Measurements from ENCODE around the gene ZNF385D. TPM values are rescaled to one million over a fixed set of nuclear protein-coding genes. Genes with fewer than 3 reads are reported as not detected.
"Not testable (repeated sequence)": the region's sequence is repeated elsewhere in the genome, so short reads cannot be mapped to it uniquely, and the experiment has no call there.

ZNF385D gene
- total RNA-seq, 8 experiments from 2014 or later = 3.9 to 9.6 (median 5.0) TPM

DNA sequence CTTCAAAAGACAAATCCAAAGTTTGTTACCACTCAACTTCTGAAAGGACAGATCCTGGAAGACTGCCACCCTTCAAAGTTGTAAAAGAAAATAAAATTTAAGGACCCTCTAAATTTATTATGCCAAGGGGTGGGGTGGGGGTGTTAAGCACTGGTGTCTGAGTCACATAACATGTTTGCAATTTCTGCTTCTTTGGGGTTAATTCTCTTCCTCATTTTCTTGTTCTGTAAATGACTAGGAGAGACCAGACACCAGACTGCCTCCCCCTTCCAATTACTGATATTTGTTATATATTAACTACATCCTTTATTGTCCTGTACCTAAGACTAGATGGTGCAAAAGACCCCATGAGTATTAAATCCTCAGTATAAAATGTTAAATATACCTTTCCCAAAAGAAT, 242.8 kb downstream of the ZNF385D start:
- no peak overlapping the region for H3K27ac ChIP-seq
- ATAC-seq (replicated peaks in 6 of 8) = no peak
- H3K4me1 ChIP-seq (replicated peaks in 1 of 2) = peaks cover 3 to 23% of the 10 kb centered on the region in 2 donors
- H3K4me3 ChIP-seq = no peak overlapping the region
- in situ Hi-C loops (cut with MboI; ENCODE audit: low pct_unique_long_range_greater_than_20kb in 2 of 9, low sequenced_read_pairs in 9 of 9, unreplicated experiment in 9 of 9) = no loop called here

DNA sequence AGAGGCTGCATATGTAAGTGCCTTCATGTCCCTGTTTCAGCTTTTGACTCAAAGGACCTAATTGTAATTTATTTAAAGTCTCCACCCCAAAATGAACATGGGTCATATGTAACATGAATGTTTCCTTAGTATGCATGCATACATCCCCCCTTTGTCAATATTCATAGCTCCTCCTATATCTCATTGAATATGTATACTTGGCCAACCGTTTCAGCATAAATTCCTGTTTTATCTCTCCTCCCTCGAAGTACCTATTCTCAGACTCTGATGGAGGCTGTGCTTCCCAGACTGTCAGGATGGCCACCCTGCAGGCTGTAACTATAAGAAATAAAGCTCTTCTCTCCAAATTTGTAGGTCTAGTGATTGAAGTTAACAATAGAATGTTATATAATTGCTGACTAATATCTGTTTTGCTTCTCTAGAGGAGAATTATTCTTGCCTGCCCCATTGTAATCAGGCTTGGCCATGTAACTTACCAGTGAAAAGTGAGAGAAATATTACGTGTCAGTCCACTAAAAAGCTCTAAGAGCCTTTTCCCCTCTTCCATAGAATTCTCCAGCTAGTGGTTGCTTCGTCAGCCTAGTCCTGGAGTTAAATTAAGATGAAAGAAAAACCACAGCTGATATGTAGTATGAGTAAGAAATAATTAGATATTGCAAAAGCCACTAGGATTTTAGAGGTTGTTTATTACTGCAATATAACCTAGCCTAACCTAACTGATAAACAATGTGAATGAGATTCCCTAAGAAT, 245.1 kb downstream of the ZNF385D start:
- Histone ChIP-seq H3K4me3 (no peak overlapping the region), H3K27ac (no peak overlapping the region), H3K4me1 (replicated peaks in 1 of 2) (peaks cover 3 to 23% of the 10 kb centered on the region in 2 donors)
- ATAC-seq (replicated peaks in 6 of 8) = peak in 3 of 8 experiments; percentile 82 to 98 (median 88)
- in situ Hi-C loops (cut with MboI; ENCODE audit: low pct_unique_long_range_greater_than_20kb in 2 of 9, low sequenced_read_pairs in 9 of 9, unreplicated experiment in 9 of 9) = no loop called here
- 0 to 100% (median 31%) methylated on average over 1 to 4 of the region's 4 CpGs; no CpG with 5 or more reads in 1 of the 10 experiments for WGBS, 10 experiments

DNA sequence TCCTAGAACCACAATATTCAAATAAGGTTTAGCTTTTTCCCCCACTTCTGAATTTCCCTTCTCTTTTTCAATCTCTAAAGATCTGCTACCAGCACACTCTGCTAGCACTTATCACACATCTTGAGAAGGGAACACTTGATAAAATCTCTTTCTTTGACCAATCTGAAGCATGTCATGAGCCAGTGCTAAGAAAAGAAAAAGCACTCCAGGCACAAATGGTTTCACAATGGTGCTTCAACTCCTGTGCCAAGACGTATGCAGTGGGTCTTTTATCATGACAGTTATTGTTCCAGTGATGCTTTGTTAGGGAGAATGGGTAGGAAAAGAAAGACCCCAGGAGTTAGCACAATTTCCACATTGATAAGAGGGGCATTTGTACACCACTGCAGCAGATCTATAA, 248.4 kb downstream of the ZNF385D start:
- ATAC-seq (replicated peaks in 6 of 8) = no peak
- Histone ChIP-seq H3K4me3 (no peak overlapping the region), H3K27ac (no peak overlapping the region), H3K4me1 (replicated peaks in 1 of 2) (no peaks in the 10 kb centered on the region)
- in situ Hi-C loops (cut with MboI; ENCODE audit: low pct_unique_long_range_greater_than_20kb in 2 of 9, low sequenced_read_pairs in 9 of 9, unreplicated experiment in 9 of 9) = no loop called here
- 0 to 100% (median 33%) methylated on average over 1 of the region's 1 CpG; no CpG with 5 or more reads in 3 of the 10 experiments for WGBS, 10 experiments

DNA sequence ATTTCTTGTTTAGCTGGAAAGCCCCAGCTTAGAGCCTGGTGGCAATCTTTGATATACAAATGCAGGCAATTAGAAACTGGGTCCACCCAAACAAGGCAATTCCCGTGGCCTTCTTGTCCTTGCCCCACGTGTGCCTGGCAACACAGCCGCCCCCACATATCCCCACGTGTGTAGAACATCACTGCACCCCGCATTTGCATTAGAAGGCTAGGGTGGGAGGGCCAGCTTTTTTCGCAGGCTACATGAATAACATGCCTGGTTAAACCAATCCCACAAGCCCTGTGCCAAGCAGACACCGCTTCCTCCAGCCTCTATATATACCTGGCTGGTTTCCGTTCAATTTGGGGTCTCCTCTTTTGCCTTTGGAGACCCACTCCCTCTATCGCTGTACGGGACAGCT, 250.2 kb downstream of the ZNF385D start:
- Histone ChIP-seq H3K27ac (no peak overlapping the region), H3K4me1 (replicated peaks in 1 of 2) (no peaks in the 10 kb centered on the region), H3K4me3 (no peak overlapping the region)
- peak in 1 of 8 experiments; percentile 24 for ATAC-seq (replicated peaks in 6 of 8)
- 60 to 100% (median 80%) methylated on average over 1 to 9 of the region's 10 CpGs; no CpG with 5 or more reads in 3 of the 10 experiments for WGBS, 10 experiments
- in situ Hi-C loops (cut with MboI; ENCODE audit: low pct_unique_long_range_greater_than_20kb in 2 of 9, low sequenced_read_pairs in 9 of 9, unreplicated experiment in 9 of 9) = no loop called here

DNA sequence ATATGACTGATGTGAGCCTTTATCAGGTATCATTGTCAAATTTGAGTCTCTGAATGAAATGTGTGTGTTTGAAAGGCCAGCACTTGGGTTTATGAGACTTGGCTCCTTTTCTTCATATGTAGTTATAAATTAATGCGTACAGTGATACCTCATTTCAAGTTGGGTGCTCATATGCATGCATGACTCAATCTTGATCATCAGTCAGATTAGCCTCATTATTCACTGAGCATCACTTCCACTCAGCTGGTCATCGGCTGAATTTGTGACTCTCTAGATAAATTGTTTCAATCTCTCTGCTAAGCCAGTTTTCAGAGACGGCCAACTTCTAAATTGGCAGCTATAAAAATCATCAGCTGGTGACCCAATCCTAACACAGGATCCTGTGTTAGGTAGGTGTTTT, 260.3 kb downstream of the ZNF385D start:
- no CpG with 5 or more reads among the region's 3 CpGs for WGBS, 10 experiments
- peak in 5 of 8 experiments; percentile 44 to 79 (median 50) for ATAC-seq (replicated peaks in 6 of 8)
- H3K4me3 ChIP-seq; H3K27ac ChIP-seq; H3K4me1 ChIP-seq (replicated peaks in 1 of 2): not testable (repeated sequence)
- in situ Hi-C loops (cut with MboI; ENCODE audit: low pct_unique_long_range_greater_than_20kb in 2 of 9, low sequenced_read_pairs in 9 of 9, unreplicated experiment in 9 of 9) = loop anchor here in 3 of 9 experiments (25.0 kb wide), 3 partner anchors 397 to 978 kb away; no protein-coding TSS in a partner anchor

DNA sequence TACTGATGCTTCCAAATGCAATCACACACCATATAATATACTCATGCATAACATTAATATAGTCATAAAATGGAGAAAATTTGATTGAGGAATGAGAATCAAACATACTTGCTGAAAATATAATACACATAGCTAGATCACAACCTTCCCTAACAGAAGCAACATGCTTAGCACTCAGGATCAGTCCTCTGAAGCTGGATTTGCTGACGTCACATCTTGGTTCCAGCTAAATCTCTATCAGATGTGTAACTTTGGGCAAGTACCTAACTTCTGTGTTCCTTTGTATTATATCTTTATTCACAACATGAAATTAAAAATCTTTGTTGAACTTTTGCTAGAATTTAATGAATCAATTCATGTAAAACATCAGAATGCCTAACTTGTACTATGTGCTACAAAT, 263.5 kb downstream of the ZNF385D start:
- in situ Hi-C loops (cut with MboI; ENCODE audit: low pct_unique_long_range_greater_than_20kb in 2 of 9, low sequenced_read_pairs in 9 of 9, unreplicated experiment in 9 of 9) = loop anchor here in 3 of 9 experiments (25.0 kb wide), 3 partner anchors 400 to 975 kb away; no protein-coding TSS in a partner anchor
- Histone ChIP-seq H3K27ac (no peak overlapping the region), H3K4me3 (no peak overlapping the region), H3K4me1 (replicated peaks in 1 of 2) (no peaks in the 10 kb centered on the region)
- 88 to 100% (median 89%) methylated on average over 1 of the region's 1 CpG; no CpG with 5 or more reads in 7 of the 10 experiments for WGBS, 10 experiments
- no peak for ATAC-seq (replicated peaks in 6 of 8)

DNA sequence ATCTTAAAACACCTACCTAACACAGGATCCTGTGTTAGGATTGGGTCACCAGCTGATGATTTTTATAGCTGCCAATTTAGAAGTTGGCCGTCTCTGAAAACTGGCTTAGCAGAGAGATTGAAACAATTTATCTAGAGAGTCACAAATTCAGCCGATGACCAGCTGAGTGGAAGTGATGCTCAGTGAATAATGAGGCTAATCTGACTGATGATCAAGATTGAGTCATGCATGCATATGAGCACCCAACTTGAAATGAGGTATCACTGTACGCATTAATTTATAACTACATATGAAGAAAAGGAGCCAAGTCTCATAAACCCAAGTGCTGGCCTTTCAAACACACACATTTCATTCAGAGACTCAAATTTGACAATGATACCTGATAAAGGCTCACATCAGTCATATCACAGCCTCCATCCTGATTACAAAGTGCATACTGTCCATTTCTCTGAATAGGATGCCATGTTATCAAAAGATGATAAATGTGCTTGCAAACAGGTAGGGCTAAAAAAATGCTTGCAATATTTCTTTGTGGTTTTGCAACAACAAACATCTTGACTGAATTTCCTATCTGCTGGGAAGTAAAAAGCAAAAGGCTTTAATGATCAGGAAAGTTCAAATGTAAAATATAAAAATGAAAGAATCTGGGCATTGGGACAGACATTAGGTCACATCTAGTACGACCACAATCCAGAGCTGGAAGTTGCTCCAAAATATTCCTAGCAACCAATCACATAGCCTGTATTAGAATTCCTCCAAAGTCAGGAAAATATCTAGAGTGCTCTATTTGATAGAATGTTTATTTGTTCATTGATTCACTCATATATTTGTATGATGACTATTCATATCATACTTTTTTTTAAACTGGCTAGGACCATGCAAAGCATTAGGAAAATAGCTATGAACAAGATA, 264.7 kb downstream of the ZNF385D start:
- not testable (repeated sequence) for H3K4me3 ChIP-seq; H3K27ac ChIP-seq; H3K4me1 ChIP-seq (replicated peaks in 1 of 2)
- 13 to 100% (median 73%) methylated on average over 1 of the region's 4 CpGs; no CpG with 5 or more reads in 1 of the 10 experiments for WGBS, 10 experiments
- in situ Hi-C loops (cut with MboI; ENCODE audit: low pct_unique_long_range_greater_than_20kb in 2 of 9, low sequenced_read_pairs in 9 of 9, unreplicated experiment in 9 of 9) = loop anchor here in 3 of 9 experiments (25.0 kb wide), 3 partner anchors 401 to 974 kb away; no protein-coding TSS in a partner anchor
- ATAC-seq (replicated peaks in 6 of 8) = peak in 5 of 8 experiments; percentile 16 to 63 (median 44)

DNA sequence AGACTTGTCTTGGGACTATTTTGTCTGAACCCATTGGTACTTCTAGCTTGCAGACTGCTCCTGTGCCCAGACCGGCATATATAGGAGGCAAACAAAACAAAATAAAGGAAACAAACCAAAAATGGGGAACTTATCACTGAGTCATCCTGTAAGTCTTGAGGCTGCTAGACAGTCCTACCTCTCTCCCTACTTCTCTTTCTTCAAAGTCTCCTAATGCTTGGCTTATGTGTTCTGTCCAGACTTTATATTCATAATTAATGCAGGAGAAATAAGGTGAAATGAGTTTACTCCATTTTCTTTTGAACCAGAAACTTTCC, 266.2 kb downstream of the ZNF385D start:
- in situ Hi-C loops (cut with MboI; ENCODE audit: low pct_unique_long_range_greater_than_20kb in 2 of 9, low sequenced_read_pairs in 9 of 9, unreplicated experiment in 9 of 9) = loop anchor here in 3 of 9 experiments (25.0 kb wide), 3 partner anchors 403 to 972 kb away; no protein-coding TSS in a partner anchor
- Histone ChIP-seq H3K4me1 (replicated peaks in 1 of 2) (no peaks in the 10 kb centered on the region), H3K4me3 (no peak overlapping the region), H3K27ac (no peak overlapping the region)
- WGBS, 10 experiments = 60 to 100% (median 88%) methylated on average over 1 of the region's 1 CpG; no CpG with 5 or more reads in 3 of the 10 experiments
- ATAC-seq (replicated peaks in 6 of 8) = no peak

DNA sequence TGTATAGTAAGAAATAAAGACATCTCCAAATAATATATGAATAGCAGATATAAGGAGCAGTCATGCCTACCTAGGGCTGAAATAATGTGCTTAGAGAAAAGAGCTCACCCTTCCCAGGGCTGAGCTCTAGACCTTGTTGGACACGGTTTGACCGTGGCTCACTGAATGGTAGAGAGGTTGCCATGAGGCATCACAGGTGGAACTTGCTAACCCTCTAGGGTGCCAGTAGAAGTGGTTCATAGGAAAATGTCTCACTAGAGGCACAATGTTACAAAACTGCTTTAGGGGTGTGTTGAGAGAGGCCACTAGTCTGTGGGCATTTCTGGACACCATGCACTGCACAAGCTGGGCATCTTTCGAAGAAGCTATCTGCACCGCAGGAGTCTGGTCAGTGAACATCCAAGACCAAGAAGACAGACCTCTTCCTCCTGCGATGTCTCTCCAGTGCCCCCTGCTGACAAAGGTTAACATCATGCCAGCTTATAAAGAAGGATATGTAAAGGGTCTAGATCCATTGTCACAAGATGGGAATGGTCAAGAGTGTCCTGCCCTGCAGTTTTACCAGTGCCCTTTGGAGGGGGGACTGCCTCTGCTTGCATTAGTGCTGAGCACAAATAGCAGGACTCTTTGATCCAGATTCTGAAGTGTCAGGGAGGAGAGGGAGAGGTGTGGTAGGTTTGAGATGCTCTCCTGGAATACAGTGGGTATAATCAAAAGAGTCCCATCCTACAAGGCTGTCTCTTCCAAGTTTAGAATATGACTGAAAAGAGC, 266.8 kb downstream of the ZNF385D start:
- Histone ChIP-seq H3K27ac (no peak overlapping the region), H3K4me1 (replicated peaks in 1 of 2) (no peaks in the 10 kb centered on the region), H3K4me3 (no peak overlapping the region)
- in situ Hi-C loops (cut with MboI; ENCODE audit: low pct_unique_long_range_greater_than_20kb in 2 of 9, low sequenced_read_pairs in 9 of 9, unreplicated experiment in 9 of 9) = loop anchor here in 3 of 9 experiments (25.0 kb wide), 3 partner anchors 403 to 972 kb away; no protein-coding TSS in a partner anchor
- 30 to 93% (median 68%) methylated on average over 2 to 5 of the region's 5 CpGs; no CpG with 5 or more reads in 4 of the 10 experiments for WGBS, 10 experiments
- ATAC-seq (replicated peaks in 6 of 8) = peak in 4 of 8 experiments; percentile 62 to 99 (median 84)

DNA sequence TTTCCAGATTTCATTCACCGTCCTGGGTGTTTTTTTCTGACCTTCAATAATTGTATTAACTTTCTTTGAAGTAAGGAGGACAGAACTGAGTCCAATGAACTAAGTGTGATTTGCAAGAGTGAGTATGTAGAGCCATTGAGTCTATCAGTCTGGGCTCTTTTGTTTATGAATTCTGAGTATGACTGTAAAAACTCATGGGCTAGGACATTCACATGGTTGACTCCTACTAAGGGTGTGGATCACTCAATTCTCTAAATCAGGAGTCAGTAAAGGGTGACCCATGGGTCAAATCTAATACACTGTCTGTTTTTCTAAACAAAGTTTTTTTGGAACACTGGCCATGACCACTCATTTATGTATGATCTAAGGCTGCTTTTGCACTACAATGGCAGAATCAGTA, 269.0 kb downstream of the ZNF385D start:
- H3K27ac ChIP-seq = no peak overlapping the region
- peak in 2 of 8 experiments; percentile 52 to 67 for ATAC-seq (replicated peaks in 6 of 8)
- in situ Hi-C loops (cut with MboI; ENCODE audit: low pct_unique_long_range_greater_than_20kb in 2 of 9, low sequenced_read_pairs in 9 of 9, unreplicated experiment in 9 of 9) = loop anchor here in 3 of 9 experiments (25.0 kb wide), 3 partner anchors 405 to 970 kb away; no protein-coding TSS in a partner anchor
- no peak overlapping the region for H3K4me3 ChIP-seq
- WGBS, 10 experiments = 60 to 100% (median 83%) methylated on average over 1 of the region's 1 CpG; no CpG with 5 or more reads in 2 of the 10 experiments
- H3K4me1 ChIP-seq (replicated peaks in 1 of 2) = no peaks in the 10 kb centered on the region

DNA sequence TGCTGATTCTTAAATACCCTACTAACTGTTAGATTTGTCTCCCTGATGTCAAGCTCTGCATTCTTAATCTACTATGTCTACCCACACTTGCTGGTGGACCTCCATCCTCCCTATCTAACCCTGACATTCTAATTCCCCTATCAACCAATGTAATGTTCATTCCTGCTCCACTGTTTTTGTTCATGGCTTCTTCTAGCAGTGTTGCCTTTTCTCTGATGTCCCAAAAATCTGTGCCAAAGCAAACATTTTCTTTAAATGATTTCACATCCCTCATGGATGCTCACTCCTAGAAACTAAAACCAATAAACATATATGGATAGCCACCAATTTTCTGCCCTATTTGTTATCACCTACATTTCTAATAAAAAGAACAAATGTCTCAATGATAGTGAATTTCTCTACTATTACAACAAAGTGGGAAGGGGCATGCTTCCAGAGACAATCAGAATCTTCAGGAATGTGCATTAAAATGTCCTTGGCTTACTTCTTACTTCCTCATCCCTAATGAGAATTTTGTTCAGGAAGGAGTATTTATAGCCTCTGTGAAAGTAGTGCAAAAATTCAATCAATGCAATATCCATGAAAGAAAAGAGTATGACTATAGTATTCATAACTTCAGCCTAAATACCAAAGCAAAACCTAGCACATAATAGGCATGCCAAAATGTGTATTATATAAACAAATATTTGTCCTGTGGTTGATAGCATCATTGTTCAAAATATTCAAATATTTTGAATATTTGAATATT, 273.3 kb downstream of the ZNF385D start:
- Histone ChIP-seq H3K4me3 (no peak overlapping the region), H3K27ac (no peak overlapping the region), H3K4me1 (replicated peaks in 1 of 2) (no peaks in the 10 kb centered on the region)
- ATAC-seq (replicated peaks in 6 of 8) = peak in 1 of 8 experiments; percentile 89
- in situ Hi-C loops (cut with MboI; ENCODE audit: low pct_unique_long_range_greater_than_20kb in 2 of 9, low sequenced_read_pairs in 9 of 9, unreplicated experiment in 9 of 9) = loop anchor here in 3 of 9 experiments (25.0 kb wide), 3 partner anchors 410 to 965 kb away; no protein-coding TSS in a partner anchor

DNA sequence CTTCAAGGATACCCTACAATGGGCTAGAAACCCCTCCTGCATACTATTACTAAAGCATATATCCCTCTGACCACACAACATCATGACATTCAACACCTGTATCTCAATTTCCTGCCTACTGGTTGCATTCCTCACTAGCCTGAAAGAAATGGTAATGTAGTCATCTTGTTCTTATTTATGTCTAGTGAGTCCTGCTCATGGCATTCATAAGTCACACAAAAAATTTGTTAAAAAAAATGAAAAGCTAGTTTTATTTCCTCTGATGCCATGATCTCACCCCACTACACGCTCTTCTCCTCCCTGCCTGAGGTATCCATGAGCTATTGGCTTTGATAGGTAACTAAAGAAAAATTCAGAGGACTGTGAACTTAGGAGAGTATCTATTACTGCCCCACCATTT, 284.5 kb downstream of the ZNF385D start:
- in situ Hi-C loops (cut with MboI; ENCODE audit: low pct_unique_long_range_greater_than_20kb in 2 of 9, low sequenced_read_pairs in 9 of 9, unreplicated experiment in 9 of 9) = no loop called here
- H3K4me1 ChIP-seq (replicated peaks in 1 of 2) = no peaks in the 10 kb centered on the region
- H3K4me3 ChIP-seq = no peak overlapping the region
- 40 to 100% (median 71%) methylated on average over 1 of the region's 1 CpG; no CpG with 5 or more reads in 2 of the 10 experiments for WGBS, 10 experiments
- no peak overlapping the region for H3K27ac ChIP-seq
- ATAC-seq (replicated peaks in 6 of 8) = no peak
